NCI-H524 treated with DMSO at 0.1 percent for 48 hours (cell line): ENCODE measurements around the gene HASPIN.
"Not testable (repeated sequence)": the region's sequence is repeated elsewhere in the genome, so short reads cannot be mapped to it uniquely, and the experiment has no call there.

Source experiments
- DNase-seq: peaks from one replicate; lab custom pipeline; 2025; lab: John Stamatoyannopoulos, UW

Gene HASPIN

GRCh38 chr17:3695723-3696411, 27.8 kb upstream of the HASPIN start, which contains the start of gene P2RX5:
P2RX5 (minus strand) TSS chr17:3696155; CDS start chr17:3696005, 150 bp downstream.
- DNase-seq, result no peak

GRCh38 chr17:3697103-3697476, 26.6 kb upstream of the HASPIN start:
- no peak for DNase-seq

GRCh38 chr17:3698139-3698538, 25.6 kb upstream of the HASPIN start:
- DNase-seq, result no peak

- DNase-seq, result no peak
These were observed 23.8 kb upstream of the HASPIN start for GRCh38 chr17:3699951-3700350.

- DNase-seq, result not testable (repeated sequence)
These were observed 21.6 kb upstream of the HASPIN start for GRCh38 chr17:3702041-3702539.

GRCh38 chr17:3704931-3705717, 18.6 kb upstream of the HASPIN start:
- DNase-seq, result no peak

- not testable (repeated sequence) for DNase-seq
These were observed 18.1 kb upstream of the HASPIN start for GRCh38 chr17:3705718-3705984.

- no peak for DNase-seq
These were observed 15.3 kb upstream of the HASPIN start for GRCh38 chr17:3708366-3708765.

- DNase-seq, result no peak
These were observed 12.7 kb upstream of the HASPIN start for GRCh38 chr17:3710951-3711383.

- DNase-seq, result no peak
These were observed 10.8 kb upstream of the HASPIN start for GRCh38 chr17:3712811-3713463.

- DNase-seq, result no peak
These were observed 8.4 kb upstream of the HASPIN start for GRCh38 chr17:3715296-3715695.

- DNase-seq, result no peak
These were observed 5.5 kb upstream of the HASPIN start for GRCh38 chr17:3718201-3718600.

- DNase-seq, result no peak
These were observed 4.4 kb upstream of the HASPIN start for GRCh38 chr17:3719265-3719664.

- no peak for DNase-seq
These were observed 987 bp upstream of the HASPIN start for GRCh38 chr17:3722716-3723115.

GRCh38 chr17:3723188-3723555, 531 bp upstream of the HASPIN start:
- DNase-seq, result no peak

- DNase-seq, result no peak
These were observed 825 bp downstream of the HASPIN start for GRCh38 chr17:3724378-3725077.

- no peak for DNase-seq
These were observed 3.3 kb downstream of the HASPIN start for GRCh38 chr17:3727041-3727440.

GRCh38 chr17:3728099-3728498, 4.4 kb downstream of the HASPIN start:
- DNase-seq, result not testable (repeated sequence)

- DNase-seq, result no peak
These were observed 6.2 kb downstream of the HASPIN start for GRCh38 chr17:3729881-3730280.

- no peak for DNase-seq
These were observed 7.3 kb downstream of the HASPIN start for GRCh38 chr17:3730881-3731429.

- DNase-seq, result no peak
These were observed 8.5 kb downstream of the HASPIN start for GRCh38 chr17:3732210-3732621.

GRCh38 chr17:3734911-3735276, 11.2 kb downstream of the HASPIN start:
- DNase-seq, result not testable (repeated sequence)
